Stomach (tissue), 9 donors: ENCODE measurements around the gene MTHFD2L. TPM values are rescaled to one million over a fixed set of nuclear protein-coding genes. Genes with fewer than 3 reads are reported as not detected.

ENCODE experiments used
- DNase-seq, 2 donors: peaks; one replicate each; pipeline versions ENCODE4 v3.0.0 to v3.0.0-alpha.2; 2013 to 2019
- H3K27ac ChIP-seq, 5 donors: fragments of 200-600 bp in 4 of 5; sonication (generic) in 4 of 5; one replicate each; pipeline ENCODE4 v1.5.1; 2013 to 2019; ENCODE audit warnings: mild to moderate bottlenecking in 1 of 5, moderate library complexity in 1 of 5
- H3K27me3 ChIP-seq, 3 donors: fragments of 200-600 bp; sonication (generic); one replicate each; pipeline ENCODE4 v1.5.1; 2017 to 2019; ENCODE audit warnings: mixed run types in 1 of 3
- H3K36me3 ChIP-seq, 4 donors: fragments of 200-600 bp; sonication (generic); 1 replicate in 3 of 4; 2 replicates in 1 of 4; pipeline ENCODE4 v1.5.1; 2016 to 2019
- H3K4me1 ChIP-seq, 4 donors: fragments of 200-600 bp; sonication (generic); one replicate each; pipeline ENCODE4 v1.5.1; 2016 to 2019
- H3K4me3 ChIP-seq, 4 donors: fragments of 200-600 bp; sonication (generic) in 3 of 4; one replicate each; pipeline ENCODE4 v1.5.1; 2016 to 2019; ENCODE audit warnings: mild to moderate bottlenecking in 1 of 4
- H3K9me3 ChIP-seq, 4 donors: fragments of 200-600 bp; sonication (generic); one replicate each; pipeline ENCODE4 v1.5.1; 2016 to 2019
- CTCF ChIP-seq, 7 experiments: fragments of 450-650 bp in 4 of 7; fragments of 200-600 bp in 3 of 7; sonication (generic) in 3 of 7; IDR thresholded peaks; one replicate each; pipeline ENCODE4 v1.5.1; 2016 to 2019; ENCODE audit warnings: antibody characterized with exemption in 7 of 7, control low read depth in 2 of 7, mild to moderate bottlenecking in 1 of 7
- EP300 ChIP-seq: sonication (generic); formaldehyde crosslinking; IDR thresholded peaks from one replicate; pipeline ENCODE4 v1.6.1; 2017; ENCODE audit warnings: antibody characterized with exemption
- POLR2A ChIP-seq, 4 donors: fragments of 450-650 bp; IDR thresholded peaks; one replicate each; pipeline ENCODE4 v1.6.1; 2016; ENCODE audit warnings: antibody characterized with exemption in 4 of 4, control low read depth in 2 of 4, mild to moderate bottlenecking in 1 of 4, moderate library complexity in 1 of 4
- POLR2AphosphoS5 ChIP-seq, 3 donors: sonication (generic); formaldehyde crosslinking; IDR thresholded peaks; one replicate each; pipeline ENCODE4 v1.6.1; 2016; ENCODE audit warnings: antibody characterized with exemption in 3 of 3
- WGBS, 5 donors: extraction: QIAGEN DNeasy Blood & Tissue Kit in 3 of 5; methylation state at CpG; one replicate each; pipeline versions ENCODE4 v1.1.5 to v1.1.7; 2013 to 2018; 5-methylcytosine and 5-hydroxymethylcytosine counted together
- intact Hi-C: fragments of 100-400 bp; cut with DNase I; formaldehyde crosslinking; loops from one replicate; pipeline ENCODE4 v1.15.1; 2023; ENCODE audit warnings: low total_unique reads
- polyA plus RNA-seq, 3 donors: library from polyadenylated mRNA; stranded (reverse); fragments of 200-250 nt; gene quantifications; one replicate each; pipeline ENCODE4 v1.2.3, GENCODE V29; 2013
- total RNA-seq, 5 donors: library from RNA; depleted of rRNA; stranded (reverse); fragments of >200 nt; gene quantifications; one replicate each; pipeline versions ENCODE4 v1.1.0 to v1.2.3, GENCODE V29; 2014 to 2016
- donor health status: healthy with polysubstance abuse.
- donor health status: Bipolar disorder and iron deficiency.
- donor health status: healthy.

MTHFD2L gene
- total and polyA plus RNA-seq, 8 donors = 1.4 to 34.1 (median 8.2) TPM

- H3K27ac ChIP-seq = peak overlapping the region in 1 of 5 donors; percentile 88
- peaks cover 7 to 40% (median 17%) of the 10 kb centered on the region in 4 donors for H3K4me1 ChIP-seq
- TF ChIP-seq EP300 (no peak), CTCF (IDR thresholded peaks at IDR 0.05) (no peak), POLR2A (IDR thresholded peaks at IDR 0.05) (no peak), POLR2AphosphoS5 (IDR thresholded peaks at IDR 0.05) (no peak)
- H3K9me3 ChIP-seq = no peaks in the 10 kb centered on the region
- H3K36me3 ChIP-seq = peaks cover 0 to 16% (median 11%) of the 10 kb centered on the region in 4 donors
- H3K27me3 ChIP-seq = no peaks in the 10 kb centered on the region
- WGBS, 5 donors = 60 to 77% (median 67%) methylated on average over 2 of the region's 2 CpGs
- intact Hi-C loops = no loop called here
- H3K4me3 ChIP-seq = no peak overlapping the region
- no peak for DNase-seq
Measured at GRCh38 chr4:74156521-74156920, 1.4 kb upstream of the MTHFD2L start.

- peaks cover 0 to 22% (median 14%) of the 10 kb centered on the region in 4 donors for H3K36me3 ChIP-seq
- H3K27ac ChIP-seq = peak overlapping the region; percentile 48 to 93 (median 88)
- TF ChIP-seq CTCF (IDR thresholded peaks at IDR 0.05) = no peak
- TF ChIP-seq EP300 = no peak
- TF ChIP-seq POLR2AphosphoS5 (IDR thresholded peaks at IDR 0.05) = no peak
- TF ChIP-seq POLR2A (IDR thresholded peaks at IDR 0.05) = no peak
- 3 to 14% (median 9%) methylated on average over 2 of the region's 2 CpGs for WGBS, 5 donors
- intact Hi-C loops = no loop called here
- H3K27me3 ChIP-seq = no peaks in the 10 kb centered on the region
- H3K4me1 ChIP-seq = peaks cover 7 to 40% (median 17%) of the 10 kb centered on the region in 4 donors
- peak overlapping the region; percentile 59 to 70 (median 62) for H3K4me3 ChIP-seq
- H3K9me3 ChIP-seq = no peaks in the 10 kb centered on the region
- DNase-seq = peak in 1 of 2 donors; percentile 47
Measured at GRCh38 chr4:74157154-74157553, 764 bp upstream of the MTHFD2L start.

GRCh38 chr4:74158466-74159142 lies 686 bp downstream of the MTHFD2L start:
- Histone ChIP-seq H3K27ac (peak overlapping the region; percentile 87 to 97 (median 92)), H3K27me3 (no peaks in the 10 kb centered on the region), H3K4me3 (peak overlapping the region; percentile 59 to 70 (median 62)), H3K9me3 (no peaks in the 10 kb centered on the region), H3K4me1 (peaks cover 7 to 40% (median 17%) of the 10 kb centered on the region in 4 donors), H3K36me3 (peaks cover 0 to 24% (median 14%) of the 10 kb centered on the region in 4 donors)
- DNase-seq = peak in 1 of 2 donors; percentile 24
- TF ChIP-seq POLR2AphosphoS5 (IDR thresholded peaks at IDR 0.05) (no peak), EP300 (no peak), CTCF (IDR thresholded peaks at IDR 0.05) (no peak), POLR2A (IDR thresholded peaks at IDR 0.05) (no peak)
- intact Hi-C loops = no loop called here
- 7 to 12% (median 9%) methylated on average over 15 of the region's 15 CpGs for WGBS, 5 donors

GRCh38 chr4:74159143-74159709 lies 1.3 kb downstream of the MTHFD2L start:
- Histone ChIP-seq H3K27me3 (no peaks in the 10 kb centered on the region), H3K27ac (peak overlapping the region in 4 of 5 donors; percentile 87 to 93 (median 90)), H3K36me3 (peaks cover 0 to 24% (median 14%) of the 10 kb centered on the region in 4 donors), H3K4me3 (peak overlapping the region; percentile 59 to 70 (median 62)), H3K4me1 (peaks cover 7 to 40% (median 17%) of the 10 kb centered on the region in 4 donors), H3K9me3 (no peaks in the 10 kb centered on the region)
- TF ChIP-seq POLR2AphosphoS5 (IDR thresholded peaks at IDR 0.05) (no peak), CTCF (IDR thresholded peaks at IDR 0.05) (no peak), EP300 (no peak), POLR2A (IDR thresholded peaks at IDR 0.05) (no peak)
- intact Hi-C loops = no loop called here
- 30 to 47% (median 40%) methylated on average over 2 of the region's 2 CpGs for whole genome bisulfite sequencing, 5 donors
- no peak for DNase-seq
